ENCODE measurements around the gene FAIM2. TPM values are rescaled to one million over a fixed set of nuclear protein-coding genes. Genes with fewer than 3 reads are reported as not detected.

Gene FAIM2
- total RNA-seq: 0.24 TPM
- polyA plus RNA-seq: 0.41 TPM
- long read RNA-seq, donor 1: 0 reads
- long read RNA-seq, donor 2: 0 reads
- long read RNA-seq, donor 3: 0 reads
- long read RNA-seq, donor 4: 0 reads
- long read RNA-seq, donor 5: 0 reads
- long read RNA-seq, donor 6, full-length matches to known transcripts: 1 of 1 reads
- long read RNA-seq, donor 6, partial matches to known transcripts: 0 of 1 reads
- long read RNA-seq, donor 6, other reads (novel, unspliced or antisense): 0 of 1 reads
- long read RNA-seq, donor 7, partial matches to known transcripts: 0 of 1 reads
- long read RNA-seq, donor 7, other reads (novel, unspliced or antisense): 0 of 1 reads
- long read RNA-seq, donor 8, full-length matches to known transcripts: 1 of 1 reads
- long read RNA-seq, donor 8, partial matches to known transcripts: 0 of 1 reads
- long read RNA-seq, donor 8, other reads (novel, unspliced or antisense): 0 of 1 reads
- long read RNA-seq, donor 9: 0 reads
- long read RNA-seq, donor 10: 0 reads

GRCh38 chr12:49903700-49904423 lies at the start of gene FAIM2:
Gene FAIM2, minus strand, starts transcription at chr12:49903900. Its CDS starts 108 bp downstream, at chr12:49903792.
- no peaks in the 10 kb centered on the region for H3K9me3 ChIP-seq (ENCODE audit: control insufficient read depth in 2 of 2, insufficient read depth in 1 of 2, low read length in 1 of 2)
- peak within 1 kb of the TSS in 1 of 2 donors; percentile 13 for H3K4me3 ChIP-seq (ENCODE audit: low read length in 2 of 2)
- peak in 3 of 9 donors; percentile 7 to 29 (median 7) for DNase-seq (ENCODE audit: low read depth in 6 of 9, low spot score in 9 of 9)
- WGBS: 5% methylated on average over 56 of the region's 56 CpGs
- no peaks in the 10 kb centered on the region for H3K36me3 ChIP-seq (ENCODE audit: control insufficient read depth in 2 of 2, insufficient read depth in 2 of 2, low read length in 1 of 2)
- peaks cover 6 to 72% of the 10 kb centered on the region in 2 donors for H3K27me3 ChIP-seq (ENCODE audit: control insufficient read depth in 2 of 2, insufficient read depth in 1 of 2, low read length in 1 of 2)
- H3K27ac ChIP-seq (ENCODE audit: low read depth in 1 of 2, low read length in 1 of 2): no peak within 1 kb of the TSS
- peaks cover 0 to 8% of the 10 kb centered on the region in 2 donors for H3K4me1 ChIP-seq (ENCODE audit: control insufficient read depth in 2 of 2, insufficient read depth in 2 of 2, low read length in 2 of 2)

DNA sequence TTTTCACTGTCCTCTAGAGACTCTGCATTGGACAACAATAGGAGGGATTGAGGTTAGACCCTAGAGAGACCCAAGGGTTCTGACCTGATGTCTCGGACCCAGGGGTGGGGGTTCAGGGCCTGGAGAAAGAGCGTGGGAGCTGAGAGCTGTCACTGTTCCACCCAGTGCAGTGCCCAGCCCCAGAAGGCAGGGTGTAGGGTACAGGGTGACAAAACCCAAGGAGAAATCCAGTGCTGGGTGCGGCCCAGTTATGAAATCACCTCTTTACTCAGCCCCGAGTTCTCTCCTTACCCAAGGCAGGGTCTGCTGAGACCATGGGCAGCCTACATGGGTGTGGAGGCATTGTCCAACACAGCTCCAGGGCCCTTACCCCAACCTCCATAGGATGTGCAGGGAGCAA lies 49.5 kb upstream of the FAIM2 start:
- Histone ChIP-seq H3K4me3 (ENCODE audit: low read length in 2 of 2) (no peak overlapping the region), H3K4me1 (ENCODE audit: control insufficient read depth in 2 of 2, insufficient read depth in 2 of 2, low read length in 2 of 2) (no peaks in the 10 kb centered on the region), H3K27me3 (ENCODE audit: control insufficient read depth in 2 of 2, insufficient read depth in 1 of 2, low read length in 1 of 2) (peaks cover 40 to 92% of the 10 kb centered on the region in 2 donors), H3K27ac (ENCODE audit: low read depth in 1 of 2, low read length in 1 of 2) (no peak overlapping the region), H3K9me3 (ENCODE audit: control insufficient read depth in 2 of 2, insufficient read depth in 1 of 2, low read length in 1 of 2) (no peaks in the 10 kb centered on the region), H3K36me3 (ENCODE audit: control insufficient read depth in 2 of 2, insufficient read depth in 2 of 2, low read length in 1 of 2) (no peaks in the 10 kb centered on the region)
- no peak for DNase-seq (ENCODE audit: low read depth in 6 of 9, low spot score in 9 of 9)
- WGBS: 90% methylated on average over 4 of the region's 4 CpGs

- H3K36me3 ChIP-seq (ENCODE audit: control insufficient read depth in 2 of 2, insufficient read depth in 2 of 2, low read length in 1 of 2): no peaks in the 10 kb centered on the region
- no peak for DNase-seq (ENCODE audit: low read depth in 6 of 9, low spot score in 9 of 9)
- no peaks in the 10 kb centered on the region for H3K9me3 ChIP-seq (ENCODE audit: control insufficient read depth in 2 of 2, insufficient read depth in 1 of 2, low read length in 1 of 2)
- H3K27me3 ChIP-seq (ENCODE audit: control insufficient read depth in 2 of 2, insufficient read depth in 1 of 2, low read length in 1 of 2): peaks cover 35 to 89% of the 10 kb centered on the region in 2 donors
- 68% methylated on average over 1 of the region's 1 CpG for WGBS
- no peaks in the 10 kb centered on the region for H3K4me1 ChIP-seq (ENCODE audit: control insufficient read depth in 2 of 2, insufficient read depth in 2 of 2, low read length in 2 of 2)
- no peak overlapping the region for H3K4me3 ChIP-seq (ENCODE audit: low read length in 2 of 2)
- H3K27ac ChIP-seq (ENCODE audit: low read depth in 1 of 2, low read length in 1 of 2): no peak overlapping the region
Observed at GRCh38 chr12:49952391-49953055, 48.8 kb upstream of the FAIM2 start.

DNA sequence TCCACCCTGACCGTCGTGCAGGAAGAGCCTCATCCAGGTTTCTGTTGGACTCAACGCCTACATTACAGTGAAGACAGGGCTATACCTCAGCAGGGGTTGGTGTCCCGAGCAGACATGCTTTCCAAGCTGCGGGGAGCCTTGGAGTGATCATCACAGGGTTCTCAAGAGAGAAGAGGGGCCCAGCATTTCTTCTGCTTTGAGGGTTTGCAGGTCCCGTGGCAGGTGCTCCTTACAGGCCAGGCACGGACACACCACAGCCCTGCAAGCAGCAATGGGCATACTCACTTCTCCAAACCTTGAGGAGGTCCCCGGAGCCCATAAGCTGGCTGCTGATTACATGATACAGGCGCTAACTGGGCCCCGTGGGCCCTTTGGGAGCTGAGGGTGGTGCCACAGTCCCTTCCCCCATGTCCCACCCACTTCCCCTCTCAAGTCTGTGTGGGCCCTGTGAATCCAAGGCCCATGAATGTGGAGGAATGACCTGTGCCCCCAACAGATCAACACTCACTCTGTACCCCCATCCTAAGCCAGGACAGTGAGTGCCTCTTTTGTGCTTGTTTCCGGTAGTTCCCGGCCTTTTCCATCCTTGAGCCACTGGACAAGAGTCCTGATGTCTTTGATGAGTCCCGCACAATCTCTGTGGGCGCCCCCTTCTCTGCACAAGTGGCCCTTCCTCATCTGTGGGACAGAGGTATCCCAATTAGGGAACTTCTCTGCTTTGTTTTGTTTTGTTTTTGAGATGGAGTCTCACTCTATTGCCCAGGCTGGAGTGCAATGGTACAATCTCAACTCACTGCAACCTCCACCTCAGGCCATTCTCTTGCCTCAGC lies 47.9 kb upstream of the FAIM2 start:
- Histone ChIP-seq H3K4me3 (ENCODE audit: low read length in 2 of 2) (no peak overlapping the region), H3K27me3 (ENCODE audit: control insufficient read depth in 2 of 2, insufficient read depth in 1 of 2, low read length in 1 of 2) (peaks cover 30 to 81% of the 10 kb centered on the region in 2 donors), H3K4me1 (ENCODE audit: control insufficient read depth in 2 of 2, insufficient read depth in 2 of 2, low read length in 2 of 2) (no peaks in the 10 kb centered on the region), H3K9me3 (ENCODE audit: control insufficient read depth in 2 of 2, insufficient read depth in 1 of 2, low read length in 1 of 2) (no peaks in the 10 kb centered on the region), H3K36me3 (ENCODE audit: control insufficient read depth in 2 of 2, insufficient read depth in 2 of 2, low read length in 1 of 2) (no peaks in the 10 kb centered on the region), H3K27ac (ENCODE audit: low read depth in 1 of 2, low read length in 1 of 2) (no peak overlapping the region)
- 78% methylated on average over 14 of the region's 14 CpGs for WGBS
- DNase-seq (ENCODE audit: low read depth in 6 of 9, low spot score in 9 of 9): no peak

DNA sequence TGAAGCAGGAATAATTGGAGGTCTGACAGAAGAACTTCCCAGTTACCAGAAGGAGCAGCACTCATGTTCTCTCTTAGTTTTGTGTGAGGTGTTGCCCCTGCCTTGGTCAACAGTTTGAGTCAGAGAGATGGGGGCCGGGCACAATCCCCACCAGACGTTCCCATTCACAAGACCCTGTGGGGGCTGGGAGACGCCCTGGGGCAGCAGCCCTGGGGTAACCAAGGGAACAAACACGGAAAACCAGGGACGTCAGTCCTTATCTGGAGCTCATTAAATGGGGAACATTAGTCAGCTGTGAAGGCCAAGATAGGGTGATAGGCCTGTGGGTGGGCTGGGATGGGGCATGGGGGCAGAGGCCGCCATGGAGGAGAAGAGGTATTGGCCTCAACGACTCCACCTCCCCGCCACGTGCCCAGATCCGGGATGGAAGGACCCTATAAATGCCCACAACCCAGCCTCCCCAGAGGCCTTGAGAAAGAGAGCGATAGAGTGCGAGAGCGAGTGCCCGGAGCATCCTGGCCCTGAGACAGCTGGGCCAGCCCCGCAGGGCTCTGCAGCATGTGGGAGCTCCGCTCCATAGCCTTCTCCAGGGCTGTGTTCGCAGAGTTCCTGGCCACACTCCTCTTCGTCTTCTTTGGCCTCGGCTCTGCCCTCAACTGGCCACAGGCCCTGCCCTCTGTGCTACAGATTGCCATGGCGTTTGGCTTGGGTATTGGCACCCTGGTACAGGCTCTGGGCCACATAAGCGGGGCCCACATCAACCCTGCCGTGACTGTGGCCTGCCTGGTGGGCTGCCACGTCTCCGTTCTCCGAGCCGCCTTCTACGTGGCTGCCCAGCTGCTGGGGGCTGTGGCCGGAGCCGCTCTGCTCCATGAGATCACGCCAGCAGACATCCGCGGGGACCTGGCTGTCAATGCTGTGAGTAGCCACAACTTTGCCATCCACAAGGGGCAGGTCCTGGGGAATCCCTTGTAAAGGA lies 46.9 kb upstream of the FAIM2 start, which contains the start of gene AQP2:
AQP2 (plus strand) TSS at position 465 of the 979 bp plus-strand sequence; CDS start at position 559, 94 bp downstream.
- DNase-seq (ENCODE audit: low read depth in 6 of 9, low spot score in 9 of 9): no peak
- Histone ChIP-seq H3K4me1 (ENCODE audit: control insufficient read depth in 2 of 2, insufficient read depth in 2 of 2, low read length in 2 of 2) (peaks cover 0 to 1% of the 10 kb centered on the region in 2 donors), H3K4me3 (ENCODE audit: low read length in 2 of 2) (no peak within 1 kb of the TSS), H3K27me3 (ENCODE audit: control insufficient read depth in 2 of 2, insufficient read depth in 1 of 2, low read length in 1 of 2) (peaks cover 20 to 70% of the 10 kb centered on the region in 2 donors), H3K36me3 (ENCODE audit: control insufficient read depth in 2 of 2, insufficient read depth in 2 of 2, low read length in 1 of 2) (no peaks in the 10 kb centered on the region), H3K9me3 (ENCODE audit: control insufficient read depth in 2 of 2, insufficient read depth in 1 of 2, low read length in 1 of 2) (no peaks in the 10 kb centered on the region), H3K27ac (ENCODE audit: low read depth in 1 of 2, low read length in 1 of 2) (no peak within 1 kb of the TSS)
- 91% methylated on average over 32 of the region's 32 CpGs for WGBS

- H3K27ac ChIP-seq (ENCODE audit: low read depth in 1 of 2, low read length in 1 of 2): no peak overlapping the region
- DNase-seq (ENCODE audit: low read depth in 6 of 9, low spot score in 9 of 9): no peak
- 94% methylated on average over 3 of the region's 3 CpGs for whole genome bisulfite sequencing
- no peak overlapping the region for H3K4me3 ChIP-seq (ENCODE audit: low read length in 2 of 2)
- no peaks in the 10 kb centered on the region for H3K36me3 ChIP-seq (ENCODE audit: control insufficient read depth in 2 of 2, insufficient read depth in 2 of 2, low read length in 1 of 2)
- peaks cover 13 to 65% of the 10 kb centered on the region in 2 donors for H3K27me3 ChIP-seq (ENCODE audit: control insufficient read depth in 2 of 2, insufficient read depth in 1 of 2, low read length in 1 of 2)
- peaks cover under 1 to 6% of the 10 kb centered on the region in 2 donors for H3K4me1 ChIP-seq (ENCODE audit: control insufficient read depth in 2 of 2, insufficient read depth in 2 of 2, low read length in 2 of 2)
- no peaks in the 10 kb centered on the region for H3K9me3 ChIP-seq (ENCODE audit: control insufficient read depth in 2 of 2, insufficient read depth in 1 of 2, low read length in 1 of 2)
Observed at GRCh38 chr12:49949866-49950265, 46.2 kb upstream of the FAIM2 start.

GRCh38 chr12:49948866-49949845 lies 45.5 kb upstream of the FAIM2 start:
- 92% methylated on average over 13 of the region's 13 CpGs for WGBS
- H3K4me1 ChIP-seq (ENCODE audit: control insufficient read depth in 2 of 2, insufficient read depth in 2 of 2, low read length in 2 of 2): peaks cover 2 to 9% of the 10 kb centered on the region in 2 donors
- H3K36me3 ChIP-seq (ENCODE audit: control insufficient read depth in 2 of 2, insufficient read depth in 2 of 2, low read length in 1 of 2): no peaks in the 10 kb centered on the region
- no peaks in the 10 kb centered on the region for H3K9me3 ChIP-seq (ENCODE audit: control insufficient read depth in 2 of 2, insufficient read depth in 1 of 2, low read length in 1 of 2)
- H3K27me3 ChIP-seq (ENCODE audit: control insufficient read depth in 2 of 2, insufficient read depth in 1 of 2, low read length in 1 of 2): peaks cover 5 to 60% of the 10 kb centered on the region in 2 donors
- H3K27ac ChIP-seq (ENCODE audit: low read depth in 1 of 2, low read length in 1 of 2): no peak overlapping the region
- DNase-seq (ENCODE audit: low read depth in 6 of 9, low spot score in 9 of 9): no peak
- no peak overlapping the region for H3K4me3 ChIP-seq (ENCODE audit: low read length in 2 of 2)
